Stimulated activated CD8-positive, alpha-beta memory T cell treated with anti-CD3 and anti-CD28 coated beads, Interleukin-7, amount 100 ng/mL, for 4 hours (primary cell): ENCODE results near the gene UNC93A.

ENCODE experiments used
- DNase-seq, 2 donors: peaks; one replicate each; pipeline ENCODE4 v3.0.0-alpha.2; 2020; ENCODE audit warnings: low read depth in 2 of 2

UNC93A gene

GRCh38 chr6:167293088-167293589, 2.0 kb downstream of the UNC93A start:
- no peak for DNase-seq

- no peak for DNase-seq
These were observed 2.5 kb downstream of the UNC93A start for GRCh38 chr6:167293590-167294091.

- no peak for DNase-seq
These were observed 3.1 kb downstream of the UNC93A start for GRCh38 chr6:167294241-167294640.

DNA sequence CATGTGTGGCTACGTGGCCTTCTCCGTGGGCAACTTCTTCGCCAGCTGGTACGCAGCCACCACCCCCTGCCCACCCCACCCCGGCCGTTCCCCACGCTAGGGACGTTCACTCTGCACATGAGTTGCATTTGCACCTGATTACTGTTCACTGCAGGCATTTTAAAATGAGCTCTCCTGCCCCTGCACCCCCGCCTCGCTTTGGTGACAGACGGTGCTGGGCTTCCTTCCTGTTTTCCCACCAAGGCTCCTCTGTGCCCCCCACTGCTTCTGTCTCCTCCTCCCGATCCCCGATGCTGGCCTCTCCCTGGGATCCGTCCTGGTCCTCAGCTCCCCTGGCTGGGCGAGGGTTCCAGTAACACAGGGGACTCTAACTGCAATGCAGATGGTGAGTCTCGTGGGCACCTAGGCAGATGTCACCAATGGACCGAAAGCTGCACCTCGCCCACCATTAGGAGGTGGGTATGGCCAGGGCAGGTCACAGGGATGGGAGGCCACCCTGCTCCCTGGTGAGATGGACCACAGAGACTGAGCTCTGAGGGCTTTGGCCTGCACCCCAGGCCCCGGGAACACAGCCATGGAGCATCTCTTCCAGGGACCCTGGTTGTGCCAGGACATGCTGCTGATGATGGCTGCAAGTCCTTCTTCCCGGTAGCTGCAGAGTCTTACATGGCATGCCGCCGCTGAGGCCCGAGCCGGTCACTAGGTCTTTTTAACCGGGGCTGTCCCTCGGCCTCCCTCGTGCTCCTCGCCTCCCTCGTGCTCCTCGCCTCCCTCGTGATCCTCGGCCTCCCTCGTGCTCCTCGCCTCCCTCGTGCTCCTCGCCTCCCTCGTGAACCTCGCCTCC, 3.8 kb downstream of the UNC93A start:
- DNase-seq = no peak

- DNase-seq = no peak
These were observed 4.6 kb downstream of the UNC93A start for GRCh38 chr6:167295495-167296292.

DNA sequence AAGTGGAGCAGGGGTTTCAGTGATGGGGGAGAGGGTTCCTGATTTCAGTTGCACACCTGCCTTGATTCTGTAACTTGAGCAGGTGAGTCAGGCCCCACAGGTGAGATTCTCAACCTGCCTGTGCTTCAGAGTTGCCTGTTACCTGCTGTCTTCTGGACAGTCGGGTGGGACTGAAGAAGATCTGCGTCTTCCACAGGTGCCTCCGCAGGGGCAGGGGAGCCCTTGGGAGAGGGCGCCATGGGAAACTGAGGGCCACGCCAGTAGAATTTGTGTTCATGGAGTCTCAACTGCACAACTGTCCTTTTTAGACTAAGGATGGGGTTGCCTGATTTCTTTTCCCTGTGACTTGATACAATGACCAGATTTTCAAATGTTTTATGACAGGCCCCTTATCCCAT, 5.2 kb downstream of the UNC93A start:
- DNase-seq = no peak

- DNase-seq = no peak
These were observed 5.8 kb downstream of the UNC93A start for GRCh38 chr6:167296902-167297301.

- DNase-seq = no peak
These were observed 7.0 kb downstream of the UNC93A start for GRCh38 chr6:167298127-167298526.

DNA sequence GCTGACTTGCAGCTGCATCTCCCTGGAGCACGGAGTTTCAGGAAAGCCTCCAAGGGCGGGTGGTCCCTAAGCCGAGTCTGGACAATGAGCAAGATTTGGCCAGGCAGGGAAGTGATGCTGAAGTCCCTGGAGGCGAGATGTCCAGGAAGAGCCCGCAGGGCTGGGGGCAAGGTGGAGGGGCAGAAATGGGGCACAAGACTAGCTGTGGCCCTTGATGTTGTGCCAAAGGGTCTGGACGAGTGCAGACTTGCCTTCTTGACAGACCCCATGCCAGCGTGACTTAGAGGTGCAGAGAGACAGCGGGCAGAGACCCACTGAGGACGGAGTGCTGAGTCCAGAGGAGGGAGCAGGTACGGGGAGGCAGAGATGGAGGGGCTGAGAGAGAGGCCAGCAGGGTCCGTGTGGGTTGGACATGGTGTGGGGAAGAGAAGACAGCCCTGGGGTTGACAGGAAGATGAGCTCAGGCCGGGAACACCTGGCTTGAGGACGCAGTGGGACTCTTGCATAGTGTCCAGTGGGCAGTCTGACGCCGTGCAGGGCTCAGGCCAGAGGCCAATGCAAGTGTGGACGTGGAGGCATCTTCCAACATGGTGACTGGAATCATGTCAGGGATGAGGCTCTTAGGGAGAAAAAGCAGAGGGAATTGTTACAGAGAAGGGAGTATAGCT, 8.7 kb downstream of the UNC93A start:
- DNase-seq = no peak

DNA sequence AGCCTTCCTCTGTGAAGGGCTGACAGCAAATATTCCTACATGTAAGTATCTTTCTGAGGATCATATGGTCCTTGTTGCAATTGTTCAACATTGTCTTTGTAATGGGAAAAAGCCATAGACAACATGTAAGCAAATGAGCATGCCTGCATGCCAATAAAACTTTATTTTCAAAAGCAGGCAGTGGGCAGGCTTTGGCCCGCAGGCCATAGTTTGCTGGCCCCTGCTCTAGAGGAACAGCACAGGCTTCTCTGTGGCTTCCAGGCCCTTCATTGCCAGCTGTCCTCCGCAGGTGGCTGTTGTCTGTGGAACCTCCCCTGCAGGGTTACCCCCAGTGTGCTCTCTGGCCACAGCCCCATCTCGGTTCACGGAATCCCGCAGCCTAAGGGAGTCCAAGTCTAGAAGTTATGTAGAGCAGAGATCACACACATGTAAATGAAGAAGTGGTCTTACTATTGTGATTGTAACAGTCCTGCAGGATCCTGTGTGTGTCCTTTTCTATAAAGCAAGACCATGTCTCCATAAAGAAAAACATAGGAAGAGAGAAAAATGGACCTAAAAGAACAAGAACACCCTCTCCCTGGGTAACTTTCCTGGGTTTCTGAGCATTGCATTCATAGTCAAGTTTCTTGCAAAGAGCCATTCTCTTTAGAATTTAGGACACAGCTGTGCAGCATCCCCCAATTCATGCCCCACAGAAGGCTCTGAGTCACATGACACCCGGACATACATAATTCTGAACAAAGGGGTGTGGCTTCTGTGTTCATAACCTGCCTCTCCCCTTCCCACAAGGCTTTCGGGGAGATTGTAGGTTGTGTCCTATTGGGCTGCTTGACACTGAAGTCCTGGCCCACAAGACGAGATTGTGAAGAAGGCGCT, 10.0 kb downstream of the UNC93A start:
- DNase-seq = no peak

- no peak for DNase-seq
These were observed 11.0 kb downstream of the UNC93A start for GRCh38 chr6:167302074-167302473.

- DNase-seq = no peak
These were observed 11.7 kb downstream of the UNC93A start for GRCh38 chr6:167302796-167303195.

DNA sequence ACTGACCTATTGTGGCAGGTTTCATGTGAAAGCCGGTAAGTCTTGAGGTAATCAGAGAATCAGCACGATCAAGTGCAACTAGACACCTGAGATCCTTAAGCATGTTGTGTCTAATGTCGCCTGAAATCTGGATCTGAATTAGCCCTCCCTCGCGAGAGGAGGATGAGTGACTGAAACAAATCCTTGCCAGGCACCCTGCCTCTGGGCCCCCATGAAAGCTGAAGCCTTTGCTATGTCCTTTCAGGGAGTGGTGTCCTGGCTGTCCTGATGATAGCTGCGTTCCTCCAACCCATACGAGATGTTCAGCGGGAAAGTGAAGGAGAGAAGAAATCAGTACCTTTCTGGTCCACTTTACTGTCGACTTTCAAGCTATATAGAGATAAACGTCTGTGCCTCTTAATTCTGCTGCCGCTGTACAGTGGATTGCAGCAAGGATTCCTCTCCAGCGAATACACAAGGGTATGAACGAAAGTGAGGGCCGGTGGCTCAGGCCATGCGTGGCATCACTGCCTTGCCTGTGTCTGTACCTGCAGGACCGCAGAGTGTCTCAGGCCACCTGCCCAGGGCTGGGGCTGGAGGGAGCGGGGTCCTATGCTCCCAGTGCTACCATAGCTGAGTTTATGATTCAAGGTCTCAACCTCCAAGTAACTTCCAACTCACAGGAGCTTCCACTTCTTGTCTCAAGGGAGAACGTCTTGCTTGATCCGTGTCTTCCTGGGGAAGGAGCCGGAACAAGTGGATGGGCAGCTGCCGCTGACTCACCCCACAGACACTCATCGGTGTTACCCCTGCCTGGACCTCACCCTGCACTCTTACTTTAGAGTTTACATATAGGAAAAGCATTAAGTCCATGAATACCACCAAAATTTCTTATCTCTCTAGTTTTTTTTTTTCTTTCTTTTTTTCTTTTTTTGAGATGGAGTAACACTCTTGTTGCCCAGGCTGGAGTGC, 12.8 kb downstream of the UNC93A start:
- no peak for DNase-seq

DNA sequence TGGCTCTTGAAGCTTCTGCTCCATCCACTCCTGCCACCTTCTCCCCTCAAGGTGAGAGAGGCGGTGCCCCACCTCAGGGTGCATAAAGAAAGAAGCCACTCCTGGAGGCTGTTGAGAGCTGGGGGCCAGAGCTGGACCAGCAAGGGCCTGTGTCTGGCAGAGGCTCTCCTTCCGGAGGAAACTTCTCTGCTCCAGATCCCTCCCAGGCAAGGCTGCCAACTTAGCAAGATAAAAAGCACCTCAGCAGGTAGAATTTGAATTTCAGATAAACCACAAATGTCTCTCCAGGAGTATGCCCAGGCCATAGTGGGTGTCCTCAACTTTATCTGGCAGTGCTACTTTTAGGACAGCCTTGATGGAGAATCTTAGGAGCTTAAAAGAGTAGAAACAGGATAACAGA, 13.8 kb downstream of the UNC93A start:
- no peak for DNase-seq

DNA sequence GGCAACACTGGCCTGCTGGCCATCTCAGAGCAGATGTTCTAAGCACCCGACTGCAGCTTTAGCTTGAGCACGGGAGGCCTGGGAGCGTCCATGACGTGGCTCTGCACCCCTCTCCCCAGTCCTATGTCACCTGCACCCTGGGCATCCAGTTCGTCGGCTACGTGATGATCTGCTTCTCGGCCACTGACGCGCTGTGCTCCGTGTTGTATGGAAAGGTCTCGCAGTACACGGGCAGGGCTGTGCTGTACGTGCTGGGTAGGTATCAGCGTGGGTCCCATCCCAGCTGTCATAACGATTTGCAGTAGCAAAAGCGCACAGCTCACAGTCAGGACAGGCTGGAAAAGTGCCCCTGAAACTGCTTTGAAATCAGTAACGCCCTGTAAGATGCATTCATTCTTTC, 14.7 kb downstream of the UNC93A start:
- DNase-seq = no peak

DNA sequence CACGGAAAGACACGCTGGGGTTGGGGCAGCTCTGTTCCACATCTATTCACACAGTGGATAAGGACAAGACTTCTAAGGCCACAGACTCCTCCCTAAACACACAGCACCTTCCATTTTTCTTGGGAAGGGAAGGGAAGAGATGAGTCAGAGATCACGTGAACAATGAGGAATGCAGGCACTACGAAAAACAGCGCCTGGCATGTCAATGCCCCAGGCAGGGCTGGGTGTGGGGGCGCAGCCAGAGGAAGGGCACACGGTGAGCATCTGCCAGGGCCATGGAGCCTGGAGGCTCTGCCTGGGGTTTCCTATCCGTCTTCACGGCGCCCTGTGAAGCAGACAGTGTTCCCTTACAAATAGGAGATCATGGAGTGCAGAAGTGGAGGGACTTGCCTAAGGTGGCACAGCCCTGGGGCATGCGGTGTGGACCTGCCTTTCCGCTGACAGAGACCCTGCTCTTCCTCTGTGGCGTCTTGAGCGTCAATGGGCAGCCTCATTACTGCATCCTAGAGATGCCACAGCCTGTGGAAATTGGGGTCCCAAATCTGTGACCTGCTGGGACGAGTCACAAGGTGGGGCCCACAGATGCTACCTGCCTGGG, 15.4 kb downstream of the UNC93A start:
- DNase-seq = no peak

- DNase-seq = no peak
These were observed 16.3 kb downstream of the UNC93A start for GRCh38 chr6:167307342-167307955.

DNA sequence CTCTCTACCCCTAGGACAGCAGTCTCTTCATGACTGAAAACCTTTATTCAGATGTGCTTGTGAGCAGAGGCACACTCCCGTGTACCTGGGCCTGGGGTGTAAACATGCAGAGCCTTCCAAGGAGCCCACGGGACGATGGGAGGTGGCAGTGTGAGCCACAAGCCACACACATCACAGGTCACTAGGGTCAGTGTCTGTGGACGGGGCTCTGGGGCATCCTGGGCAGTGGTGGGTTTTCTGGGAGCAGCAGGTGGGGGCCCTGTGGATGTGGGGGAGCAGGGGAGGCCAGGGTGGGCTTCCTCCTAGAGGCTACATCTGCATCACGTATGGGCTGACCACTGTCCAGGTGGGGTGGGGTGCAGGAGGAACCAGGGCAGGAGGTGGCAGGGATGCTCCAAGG, 17.1 kb downstream of the UNC93A start:
- DNase-seq = no peak
